ENCODE results near the gene ZNF618. TPM values are rescaled to one million over a fixed set of nuclear protein-coding genes. Genes with fewer than 3 reads are reported as not detected.

Gene ZNF618
- total RNA-seq, 2 experiments from 2014 or later: not detected

GRCh38 chr9:113991714-113992113, 115.6 kb downstream of the ZNF618 start:
- DNase-seq (ENCODE audit: low spot score): no peak
- CTCF ChIA-PET (ENCODE audit: unreplicated experiment): no interaction called here

GRCh38 chr9:113992276-113992951, 116.3 kb downstream of the ZNF618 start:
- DNase-seq (ENCODE audit: low spot score): no peak
- intact Hi-C loops (cut with micrococcal nuclease; ENCODE audit: unreplicated experiment): no loop called here
- Histone ChIP-seq H2AFZ (ENCODE audit: low read length) (no peak overlapping the region), H3K27ac (ENCODE audit: low read depth, low read length, poor library complexity, severe bottlenecking) (no peak overlapping the region), H4K20me1 (ENCODE audit: insufficient read depth, low read length) (no peaks in the 10 kb centered on the region), H3K4me2 (ENCODE audit: low read length) (no peak overlapping the region), H3K36me3 (ENCODE audit: insufficient read depth, low read length) (no peaks in the 10 kb centered on the region), H3K4me3 (ENCODE audit: low read depth, low read length, poor library complexity, severe bottlenecking) (no peak overlapping the region), H3K9me2 (ENCODE audit: insufficient read depth, low read length) (no peaks in the 10 kb centered on the region), H3K9me3 (ENCODE audit: low read length) (no peaks in the 10 kb centered on the region), H3K4me1 (ENCODE audit: insufficient read depth, low read length, poor library complexity, severe bottlenecking) (no peaks in the 10 kb centered on the region), H3K79me2 (ENCODE audit: insufficient read depth, low read depth, low read length) (no peaks in the 10 kb centered on the region)
- POLR2A ChIA-PET: no interaction called here
- TF ChIP-seq EZH2phosphoT487 (IDR thresholded peaks at IDR 0.05; ENCODE audit: borderline replicate concordance, low read depth, low read length) (no peak), CTCF (conservative IDR thresholded peaks at IDR 0.05; ENCODE audit: low read length) (no peak)
- CTCF ChIA-PET (ENCODE audit: unreplicated experiment): no interaction called here
- no TSS peak for BruUV-seq (replicated peaks)

More at GRCh38 chr9:113991714-113992113, 115.6 kb downstream of the ZNF618 start:
- no peaks in the 10 kb centered on the region for H3K9me2 ChIP-seq (ENCODE audit: insufficient read depth, low read length)
- no peaks in the 10 kb centered on the region for H4K20me1 ChIP-seq (ENCODE audit: insufficient read depth, low read length)
- BruUV-seq (replicated peaks): no TSS peak
- H3K4me1 ChIP-seq (ENCODE audit: insufficient read depth, low read length, poor library complexity, severe bottlenecking): no peaks in the 10 kb centered on the region
- intact Hi-C loops (cut with micrococcal nuclease; ENCODE audit: unreplicated experiment): no loop called here
- TF ChIP-seq EZH2phosphoT487 (IDR thresholded peaks at IDR 0.05; ENCODE audit: borderline replicate concordance, low read depth, low read length) (no peak), CTCF (conservative IDR thresholded peaks at IDR 0.05; ENCODE audit: low read length) (no peak)
- no peaks in the 10 kb centered on the region for H3K9me3 ChIP-seq (ENCODE audit: low read length)
- H3K4me2 ChIP-seq (ENCODE audit: low read length): no peak overlapping the region
- POLR2A ChIA-PET: interaction anchor here (0.5 kb wide), 1 partner anchor 795 kb away, joined by 3 read pairs; no protein-coding TSS in a partner anchor
- no peak overlapping the region for H3K4me3 ChIP-seq (ENCODE audit: low read depth, low read length, poor library complexity, severe bottlenecking)
- no peak overlapping the region for H2AFZ ChIP-seq (ENCODE audit: low read length)
- no peaks in the 10 kb centered on the region for H3K79me2 ChIP-seq (ENCODE audit: insufficient read depth, low read depth, low read length)
- no peaks in the 10 kb centered on the region for H3K36me3 ChIP-seq (ENCODE audit: insufficient read depth, low read length)
- H3K27ac ChIP-seq (ENCODE audit: low read depth, low read length, poor library complexity, severe bottlenecking): no peak overlapping the region

GRCh38 chr9:113992994-113993393, 116.9 kb downstream of the ZNF618 start:
- TF ChIP-seq EZH2phosphoT487 (IDR thresholded peaks at IDR 0.05; ENCODE audit: borderline replicate concordance, low read depth, low read length) (no peak), CTCF (conservative IDR thresholded peaks at IDR 0.05; ENCODE audit: low read length) (no peak)
- no peak overlapping the region for H3K27ac ChIP-seq (ENCODE audit: low read depth, low read length, poor library complexity, severe bottlenecking)
- DNase-seq (ENCODE audit: low spot score): no peak
- no peak overlapping the region for H3K4me3 ChIP-seq (ENCODE audit: low read depth, low read length, poor library complexity, severe bottlenecking)
- H3K36me3 ChIP-seq (ENCODE audit: insufficient read depth, low read length): no peaks in the 10 kb centered on the region
- H3K79me2 ChIP-seq (ENCODE audit: insufficient read depth, low read depth, low read length): no peaks in the 10 kb centered on the region
- H4K20me1 ChIP-seq (ENCODE audit: insufficient read depth, low read length): no peaks in the 10 kb centered on the region
- no peak overlapping the region for H3K4me2 ChIP-seq (ENCODE audit: low read length)
- ChIA-PET POLR2A (no interaction called here), CTCF (ENCODE audit: unreplicated experiment) (no interaction called here)
- intact Hi-C loops (cut with micrococcal nuclease; ENCODE audit: unreplicated experiment): no loop called here
- H3K4me1 ChIP-seq (ENCODE audit: insufficient read depth, low read length, poor library complexity, severe bottlenecking): no peaks in the 10 kb centered on the region
- no peaks in the 10 kb centered on the region for H3K9me2 ChIP-seq (ENCODE audit: insufficient read depth, low read length)
- no TSS peak for BruUV-seq (replicated peaks)
- no peaks in the 10 kb centered on the region for H3K9me3 ChIP-seq (ENCODE audit: low read length)
- no peak overlapping the region for H2AFZ ChIP-seq (ENCODE audit: low read length)
